Activated CD8-positive, alpha-beta memory T cell treated with anti-CD3 and anti-CD28 coated beads, Interleukin-2, amount 50 U/mL, for 1 hour (primary cell): ENCODE data around the gene DTX1.

Source experiments
- DNase-seq: peaks from one replicate; pipeline ENCODE4 v3.0.0-alpha.2; 2020; ENCODE audit errors: extremely low read depth

Gene DTX1

GRCh38 chr12:113094738-113095137 is 38.2 kb downstream of the DTX1 start:
- no peak for DNase-seq

DNA sequence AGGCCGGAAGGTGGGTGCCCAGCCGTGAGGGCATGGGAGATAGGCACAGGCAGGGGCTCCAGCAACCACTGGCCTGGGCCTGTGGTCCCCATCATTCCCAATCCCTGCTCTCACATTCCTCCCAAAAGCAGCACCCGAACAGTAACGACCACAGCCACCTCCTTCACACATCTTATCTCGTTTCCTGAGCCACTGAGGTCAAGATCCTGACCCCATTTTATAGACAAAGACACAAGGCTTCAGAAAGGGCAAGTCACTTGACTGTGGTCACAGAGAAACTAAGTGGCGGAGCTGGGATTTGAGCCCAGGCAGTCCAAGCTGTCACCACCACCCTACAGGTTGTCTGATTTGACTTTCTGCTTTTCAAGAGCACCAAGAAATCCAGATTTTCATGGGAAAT is 38.9 kb downstream of the DTX1 start:
- no peak for DNase-seq

DNA sequence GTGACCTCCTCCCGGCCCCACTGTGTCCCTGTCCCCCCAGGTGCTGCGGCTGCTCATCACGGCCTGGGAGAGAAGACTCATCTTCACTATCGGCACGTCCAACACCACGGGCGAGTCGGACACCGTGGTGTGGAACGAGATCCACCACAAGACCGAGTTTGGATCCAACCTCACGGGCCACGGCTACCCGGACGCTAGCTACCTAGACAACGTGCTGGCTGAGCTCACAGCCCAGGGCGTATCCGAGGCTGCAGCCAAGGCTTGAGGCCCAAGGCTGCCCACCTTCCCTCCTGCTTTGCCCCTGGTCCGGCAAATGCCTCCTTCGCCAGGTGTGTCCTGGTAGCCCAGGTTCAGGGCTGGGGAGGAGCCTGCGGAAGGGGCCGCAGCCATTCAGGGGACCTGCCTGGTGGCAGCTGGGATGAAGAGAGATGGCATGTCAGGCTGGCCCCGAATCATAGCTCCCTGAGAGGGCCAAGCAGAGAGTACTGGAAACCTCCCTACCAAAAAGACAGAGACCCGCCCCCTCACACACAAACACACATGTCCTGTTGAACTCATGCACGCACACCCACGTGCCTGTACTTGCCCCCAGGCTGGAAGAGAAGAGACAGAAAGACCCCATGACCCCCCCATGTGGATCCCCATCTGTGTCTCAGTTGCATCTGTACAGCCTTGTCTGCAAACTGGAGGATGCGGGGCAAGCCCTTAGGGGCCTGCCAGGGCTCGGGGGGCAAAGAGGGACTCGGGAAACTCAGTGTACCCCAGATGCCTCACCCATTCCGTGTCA is 40.3 kb downstream of the DTX1 start:
- DNase-seq, result no peak

- no peak for DNase-seq
Measured at GRCh38 chr12:113097716-113098440, 41.3 kb downstream of the DTX1 start.

GRCh38 chr12:113098441-113099028 is 42.0 kb downstream of the DTX1 start:
- DNase-seq, result no peak

DNA sequence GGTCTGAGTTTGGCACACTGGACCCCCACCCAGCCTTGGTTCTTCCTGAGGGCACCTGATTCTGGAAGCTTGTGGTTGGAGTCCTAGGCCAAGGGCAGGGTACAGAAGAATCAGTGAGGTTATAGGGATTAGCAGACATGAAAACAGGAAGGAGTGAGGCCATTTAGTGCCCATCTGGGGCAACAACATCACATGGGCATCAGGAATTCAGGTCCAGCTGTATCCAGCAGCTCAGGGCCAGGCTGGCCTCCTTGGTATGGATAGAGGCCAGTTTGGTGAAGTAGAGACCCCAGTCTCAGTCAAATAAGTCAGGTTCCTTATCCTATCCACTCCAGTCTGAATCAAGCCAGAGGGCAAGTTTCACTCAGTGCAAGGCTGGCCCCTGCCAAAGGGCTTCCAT is 42.8 kb downstream of the DTX1 start:
- no peak for DNase-seq

DNA sequence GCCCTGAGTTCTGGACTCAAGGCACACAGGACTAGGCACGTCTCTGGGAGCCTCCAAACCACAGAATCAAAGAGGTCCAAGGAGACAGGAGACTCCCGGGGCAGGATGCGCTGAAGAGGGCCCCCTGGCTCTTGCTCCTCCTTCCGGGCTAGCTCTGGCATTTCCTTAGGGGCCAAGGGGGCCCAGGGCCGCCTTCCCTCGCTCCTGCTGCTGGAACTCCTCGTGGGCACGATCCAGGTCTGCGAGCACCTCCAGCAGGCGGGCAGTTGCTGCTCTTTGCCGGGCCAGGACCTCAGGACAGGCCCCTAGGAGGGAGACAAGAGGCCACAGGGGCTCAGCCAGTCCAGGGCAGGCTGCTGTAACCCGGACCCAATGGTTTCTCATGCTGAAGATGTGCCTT is 43.2 kb downstream of the DTX1 start:
- DNase-seq, result no peak

GRCh38 chr12:113101751-113102150 is 45.2 kb downstream of the DTX1 start:
- DNase-seq, result no peak

DNA sequence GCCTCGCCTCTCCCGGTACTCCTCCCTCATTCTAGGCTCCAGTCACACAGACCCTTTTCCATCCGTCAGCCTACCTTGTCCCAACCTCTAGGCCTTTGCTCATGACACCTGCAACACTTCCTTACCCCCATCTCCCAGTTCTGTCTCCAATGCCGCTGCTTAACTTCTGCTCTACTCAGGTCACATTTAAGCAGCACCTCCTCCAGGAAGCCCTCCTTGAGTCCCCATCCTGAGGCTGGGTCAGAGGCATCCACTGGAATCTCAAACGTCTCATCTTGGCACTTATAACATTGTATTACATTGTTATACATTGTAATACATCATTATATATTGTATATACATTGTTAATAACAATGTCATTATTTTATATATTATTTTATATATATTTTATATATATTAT is 46.3 kb downstream of the DTX1 start:
- no peak for DNase-seq

GRCh38 chr12:113103756-113104450 is 47.4 kb downstream of the DTX1 start:
- no peak for DNase-seq

DNA sequence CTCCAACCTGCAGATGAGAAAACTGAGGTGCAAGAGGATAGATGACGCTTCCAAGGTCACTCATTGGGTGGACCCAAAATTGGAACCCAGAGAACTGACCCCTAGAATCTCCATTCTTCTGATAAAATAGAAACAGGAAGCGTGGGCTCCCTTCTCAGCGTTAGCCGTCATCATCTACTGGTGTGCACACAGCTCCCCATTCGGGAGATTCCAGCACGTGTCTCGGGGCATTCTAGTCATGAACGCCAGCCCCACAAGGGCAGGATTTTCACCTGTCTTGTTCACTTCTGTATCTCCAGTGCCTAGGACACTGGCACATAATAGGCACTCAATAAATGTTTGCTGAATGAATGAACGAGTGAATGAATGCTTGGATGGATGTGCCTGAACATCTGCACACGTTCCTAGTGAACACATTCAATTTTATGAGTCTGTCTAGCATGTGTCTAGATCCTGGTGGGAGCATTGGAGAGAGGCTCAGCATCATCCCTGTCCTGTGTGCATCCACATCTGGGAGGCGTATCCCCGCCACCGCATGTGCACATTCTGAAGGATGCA is 48.5 kb downstream of the DTX1 start:
- DNase-seq, result no peak

DNA sequence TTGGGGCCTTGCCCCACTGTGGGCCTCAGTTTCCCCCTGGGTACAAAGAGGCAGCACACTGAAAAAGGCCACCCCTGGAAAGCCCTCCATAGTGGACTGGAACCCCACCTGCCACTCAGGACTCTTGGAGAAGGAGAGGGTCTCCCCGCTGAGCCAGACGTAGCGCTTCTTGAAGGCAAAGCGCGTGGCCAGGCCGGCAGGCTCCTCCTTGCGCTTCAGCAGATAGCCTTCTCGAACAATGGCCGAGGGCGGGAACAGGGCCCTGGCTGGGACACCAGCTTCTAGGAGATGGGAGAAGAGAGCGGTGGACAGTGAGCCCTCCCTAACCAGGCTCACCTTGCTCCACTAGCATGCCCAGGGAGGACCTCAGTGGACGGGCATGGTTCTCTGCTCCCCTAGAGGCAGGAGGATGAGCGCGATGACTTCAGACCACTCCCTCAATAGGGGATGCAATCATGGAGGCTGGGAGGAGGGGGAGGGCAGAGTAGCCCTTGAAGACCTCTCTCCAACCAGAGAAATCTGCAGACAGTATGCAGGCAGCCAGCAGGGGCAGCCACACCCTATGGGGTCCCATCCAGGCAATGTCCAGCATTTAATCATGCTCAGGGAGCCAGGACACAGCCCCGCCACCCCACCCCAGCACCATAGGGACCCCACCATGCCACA is 49.2 kb downstream of the DTX1 start:
- DNase-seq, result no peak

GRCh38 chr12:113106361-113106760 is 49.8 kb downstream of the DTX1 start:
- DNase-seq, result no peak

DNA sequence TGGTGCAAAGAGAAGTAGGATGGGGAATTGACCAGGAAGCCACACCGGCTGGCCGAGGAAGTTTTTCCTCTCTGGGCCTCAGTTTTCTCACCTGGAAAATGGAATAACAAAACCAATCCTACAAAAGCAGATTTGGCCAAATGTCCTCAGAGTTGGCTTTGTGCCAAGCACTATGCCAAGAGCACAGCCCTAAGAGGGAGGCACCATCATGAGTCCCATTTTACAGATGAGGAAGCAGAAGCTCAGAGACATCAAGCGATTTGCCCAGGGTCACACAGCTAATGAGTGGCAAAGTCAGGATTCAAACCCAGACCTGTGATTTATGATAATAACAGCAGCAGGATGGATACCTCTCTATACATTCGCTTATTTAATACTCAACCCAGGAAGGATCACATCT is 51.8 kb downstream of the DTX1 start:
- DNase-seq, result no peak

GRCh38 chr12:113109360-113109759 is 52.8 kb downstream of the DTX1 start:
- no peak for DNase-seq

GRCh38 chr12:113109872-113110599 is 53.5 kb downstream of the DTX1 start:
- no peak for DNase-seq

DNA sequence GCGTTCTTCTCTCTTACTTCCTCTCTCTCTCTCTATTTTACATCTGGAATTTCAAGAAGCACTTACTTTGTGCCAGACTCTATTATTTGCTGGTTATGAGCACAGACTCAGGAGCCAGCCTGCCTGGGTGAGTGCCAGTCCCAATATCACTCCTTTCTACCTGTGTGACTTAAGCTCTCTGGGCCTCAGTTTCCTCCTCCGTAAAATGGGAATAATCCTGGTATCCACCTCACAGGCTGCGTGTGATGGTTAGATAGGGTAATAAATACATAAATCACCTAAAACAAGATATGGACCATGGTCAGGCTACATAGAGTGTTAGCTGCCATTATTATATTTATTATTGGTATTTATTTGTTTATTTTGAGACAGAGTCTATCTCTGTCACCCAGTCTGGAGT is 54.7 kb downstream of the DTX1 start:
- no peak for DNase-seq

DNA sequence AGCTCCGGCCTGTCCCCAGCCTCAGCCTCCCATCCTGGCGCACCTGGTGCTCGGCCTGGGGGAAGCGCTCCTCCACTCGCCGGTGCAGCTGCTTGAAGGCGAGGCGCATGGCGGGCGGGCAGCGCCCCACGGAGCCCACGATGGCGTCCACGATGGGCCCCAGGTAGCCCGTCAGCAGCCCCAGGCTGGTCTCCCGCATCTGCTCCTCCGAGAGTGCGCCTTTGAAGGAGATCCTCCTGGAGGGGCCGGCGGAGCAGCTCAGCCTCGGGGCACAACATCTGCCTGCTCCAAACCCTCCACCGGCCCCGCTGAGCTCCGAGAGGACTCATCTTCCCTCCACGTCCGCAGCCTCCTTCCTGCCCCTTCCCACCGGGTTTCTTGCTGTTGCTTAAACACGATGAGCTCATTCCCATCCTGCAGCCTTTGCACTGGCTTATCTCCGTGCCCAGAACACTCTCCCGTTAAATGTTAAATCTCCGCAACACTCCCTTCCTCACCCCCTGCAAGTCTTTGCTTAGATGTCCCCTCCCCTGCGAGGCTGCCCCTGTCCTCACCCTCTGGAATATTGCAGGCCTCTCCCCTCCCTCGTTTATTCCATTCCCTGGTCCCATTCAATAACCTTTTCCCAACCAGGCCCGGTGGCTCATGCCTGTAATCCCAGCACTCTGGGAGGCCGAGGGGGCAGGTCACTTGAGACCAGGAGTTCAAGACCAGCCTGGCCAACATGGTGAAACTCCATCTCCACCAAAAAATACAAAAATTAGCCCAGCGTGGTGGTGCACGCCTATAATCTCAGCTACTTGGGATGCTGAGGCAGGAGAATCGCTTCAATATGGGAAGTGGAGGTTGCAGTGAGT is 55.7 kb downstream of the DTX1 start:
- DNase-seq, result no peak

GRCh38 chr12:113113397-113113796 is 56.9 kb downstream of the DTX1 start:
- DNase-seq, result no peak
